ENCODE results near the gene GRK1.

Gene GRK1

DNA sequence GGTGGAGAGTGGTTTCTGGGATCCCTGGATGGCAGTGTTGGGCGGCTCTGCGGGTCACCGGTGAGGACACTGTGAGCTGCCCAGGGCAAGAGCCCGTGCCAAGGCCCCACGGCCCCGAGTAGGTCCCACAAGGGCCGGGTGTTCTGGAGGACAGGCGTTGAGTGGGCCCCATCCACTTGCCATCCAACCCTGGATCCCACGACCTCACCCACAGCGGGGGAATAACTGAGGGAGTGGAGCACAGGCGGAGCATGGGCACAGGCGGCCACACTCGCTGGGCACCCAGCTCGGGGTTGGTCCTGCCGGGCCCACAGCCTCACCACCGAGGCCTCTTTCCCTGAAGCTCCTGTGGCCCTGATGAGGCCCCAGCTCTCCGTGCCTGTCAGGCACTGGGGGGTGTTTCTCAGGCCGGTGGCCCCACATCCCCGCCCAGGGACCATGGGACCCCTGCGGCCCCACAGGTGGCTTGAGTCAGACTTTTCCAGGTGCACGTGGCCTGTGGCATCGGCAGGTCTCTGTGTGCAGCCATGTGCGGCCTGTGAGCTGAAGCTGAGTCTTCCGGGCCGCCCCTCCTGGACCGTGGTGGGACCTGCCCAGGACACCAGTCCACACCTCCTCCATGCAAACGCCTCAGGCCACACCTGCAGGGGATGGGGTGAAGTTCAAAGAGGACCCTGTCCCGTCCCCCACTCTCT is 108.6 kb downstream of the GRK1 start:
- DNase-seq (ENCODE audit: low read depth in 2 of 2) = no peak

DNA sequence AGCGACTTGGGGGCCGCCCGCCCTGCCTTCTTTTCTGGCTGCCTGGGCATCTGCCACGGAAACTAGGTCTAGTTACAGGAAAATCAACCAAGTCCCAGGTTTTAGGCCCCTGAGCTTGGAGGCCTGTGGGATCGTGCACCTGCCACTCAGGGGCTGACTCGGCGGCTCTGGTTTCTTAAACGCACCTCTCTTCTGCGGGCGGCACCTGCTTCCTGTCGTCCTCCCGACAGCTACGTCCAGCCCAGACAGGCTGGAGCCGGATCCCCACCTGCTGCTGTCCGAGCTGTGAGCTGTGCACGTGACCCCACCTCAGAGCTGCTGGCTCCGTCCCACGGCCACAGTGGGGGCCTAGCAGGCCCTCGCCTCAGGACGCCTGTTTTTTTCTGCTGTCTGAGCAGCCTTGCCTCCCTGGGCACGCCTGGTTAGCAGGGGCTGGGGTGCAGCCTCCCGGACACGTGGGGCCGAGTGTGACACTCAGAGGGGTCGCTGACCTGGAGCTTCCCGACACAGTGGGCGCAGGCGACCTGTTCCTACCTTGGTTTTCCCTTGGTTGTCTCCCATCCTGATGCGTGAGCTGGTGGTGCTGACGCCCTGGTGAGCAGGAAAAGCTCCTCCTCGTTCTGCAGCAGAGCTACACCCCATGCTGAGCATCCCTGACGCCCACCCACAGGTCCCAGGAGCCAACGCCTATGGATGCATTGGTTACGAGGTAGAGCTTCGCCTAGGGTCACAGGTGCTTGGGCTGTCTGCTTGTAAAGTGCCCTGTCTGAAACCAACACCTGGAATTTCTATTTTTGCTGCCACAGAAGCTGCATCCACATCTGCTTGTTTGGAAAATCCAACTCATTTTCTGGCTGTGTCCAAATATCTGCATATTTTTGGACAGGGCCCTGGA is 109.5 kb downstream of the GRK1 start:
- no peak for DNase-seq (ENCODE audit: low read depth in 2 of 2)

DNA sequence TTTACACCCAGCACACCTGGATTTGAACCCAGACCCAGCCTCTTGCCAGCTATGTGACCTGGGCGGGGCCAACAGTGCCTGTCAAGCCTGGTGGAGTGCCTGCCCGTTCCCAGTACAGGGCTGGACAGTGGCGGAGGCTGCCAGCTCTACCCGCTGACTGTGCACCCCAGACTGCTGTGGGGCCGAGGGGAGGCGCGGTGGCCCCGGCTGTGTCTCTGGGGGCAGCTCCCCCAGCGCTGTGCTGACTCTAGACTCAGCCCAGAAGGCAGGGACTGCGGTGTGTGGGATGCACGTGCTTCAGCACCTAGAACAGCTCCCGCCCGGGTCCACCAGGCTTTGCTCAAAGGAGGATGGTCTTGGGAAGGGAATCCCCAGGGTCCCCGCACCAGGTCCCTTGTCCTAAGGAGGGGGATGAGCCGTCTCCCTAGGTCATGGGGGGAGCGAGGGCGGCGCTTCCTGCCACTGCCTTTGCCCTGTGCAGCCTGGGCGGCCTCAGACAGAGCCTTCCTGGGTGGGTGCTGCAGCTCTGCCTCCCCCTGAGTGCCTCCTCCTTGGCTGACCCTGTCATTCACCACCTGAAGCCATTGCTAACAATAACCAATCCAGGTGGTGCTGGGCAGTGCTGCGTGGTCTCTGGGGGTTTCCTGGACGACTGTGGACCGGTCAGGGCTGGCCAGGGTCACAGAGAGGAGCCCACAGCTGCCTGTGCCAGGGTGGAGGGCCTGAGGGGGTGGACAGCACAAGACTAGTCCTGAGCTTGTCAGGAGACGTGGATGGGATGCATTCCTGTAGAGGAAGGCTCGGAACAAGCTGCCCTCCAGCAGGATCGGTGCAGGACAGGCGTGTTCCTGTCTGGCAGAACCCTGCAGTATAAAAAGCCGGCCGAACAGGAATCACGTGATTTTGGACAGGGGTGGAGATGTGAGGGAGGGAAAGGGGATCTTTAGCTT is 110.6 kb downstream of the GRK1 start:
- DNase-seq (ENCODE audit: low read depth in 2 of 2) = no peak

GRCh38 chr13:113781571-113781970 is 114.6 kb downstream of the GRK1 start:
- no peak for DNase-seq (ENCODE audit: low read depth in 2 of 2)

DNA sequence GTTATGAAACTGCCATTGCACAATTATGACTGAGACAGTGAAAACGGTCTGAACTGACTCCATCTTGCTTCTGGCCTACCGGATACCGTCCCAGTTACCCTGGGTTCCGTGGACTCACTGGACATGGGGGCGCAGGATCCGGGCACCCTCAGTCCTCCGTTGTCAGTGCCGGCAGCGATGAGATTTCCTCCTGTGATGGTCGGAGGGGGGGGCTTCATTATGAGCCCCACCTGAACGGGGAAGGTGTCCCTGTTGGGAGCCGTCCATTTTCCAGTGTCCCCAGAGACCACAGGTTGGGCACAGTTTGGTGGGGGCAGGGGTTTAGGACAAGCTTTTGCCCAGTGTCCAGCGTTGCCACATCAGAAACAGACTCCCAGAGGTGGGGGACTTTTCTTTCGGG is 115.5 kb downstream of the GRK1 start:
- DNase-seq (ENCODE audit: low read depth in 2 of 2) = no peak

DNA sequence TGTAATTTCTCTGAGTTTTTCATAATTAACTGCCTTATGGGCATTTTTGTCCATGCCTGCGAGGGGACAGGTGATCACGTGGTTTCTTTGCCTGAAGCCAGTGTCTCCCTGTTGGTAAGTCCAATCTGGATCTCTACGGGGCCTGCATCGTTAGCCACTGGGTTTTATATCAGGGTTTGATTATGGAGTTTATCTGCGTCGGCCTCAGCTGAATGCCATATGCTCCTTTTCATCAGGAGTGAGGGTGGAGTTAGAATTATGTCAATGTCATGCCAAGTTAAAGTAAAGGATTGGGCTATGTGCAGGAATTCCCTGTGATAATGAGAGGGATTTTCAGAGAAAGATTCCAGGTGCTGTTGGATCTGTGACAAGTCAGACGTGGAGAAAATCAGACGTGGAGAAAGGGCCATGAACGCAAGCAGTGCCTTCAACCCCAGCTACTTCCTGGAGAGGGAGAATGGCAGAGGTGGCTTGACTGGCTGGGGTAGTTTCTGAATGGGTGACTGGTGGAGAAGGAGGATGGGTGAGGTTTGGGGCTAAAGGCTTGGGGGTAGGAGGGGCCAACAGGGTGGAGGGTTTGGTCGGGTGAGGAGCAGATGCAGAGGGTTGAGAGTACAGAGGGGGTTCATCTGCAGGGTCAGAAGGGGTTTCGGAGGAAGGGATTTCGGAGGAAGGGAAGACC is 116.3 kb downstream of the GRK1 start:
- no peak for DNase-seq (ENCODE audit: low read depth in 2 of 2)

DNA sequence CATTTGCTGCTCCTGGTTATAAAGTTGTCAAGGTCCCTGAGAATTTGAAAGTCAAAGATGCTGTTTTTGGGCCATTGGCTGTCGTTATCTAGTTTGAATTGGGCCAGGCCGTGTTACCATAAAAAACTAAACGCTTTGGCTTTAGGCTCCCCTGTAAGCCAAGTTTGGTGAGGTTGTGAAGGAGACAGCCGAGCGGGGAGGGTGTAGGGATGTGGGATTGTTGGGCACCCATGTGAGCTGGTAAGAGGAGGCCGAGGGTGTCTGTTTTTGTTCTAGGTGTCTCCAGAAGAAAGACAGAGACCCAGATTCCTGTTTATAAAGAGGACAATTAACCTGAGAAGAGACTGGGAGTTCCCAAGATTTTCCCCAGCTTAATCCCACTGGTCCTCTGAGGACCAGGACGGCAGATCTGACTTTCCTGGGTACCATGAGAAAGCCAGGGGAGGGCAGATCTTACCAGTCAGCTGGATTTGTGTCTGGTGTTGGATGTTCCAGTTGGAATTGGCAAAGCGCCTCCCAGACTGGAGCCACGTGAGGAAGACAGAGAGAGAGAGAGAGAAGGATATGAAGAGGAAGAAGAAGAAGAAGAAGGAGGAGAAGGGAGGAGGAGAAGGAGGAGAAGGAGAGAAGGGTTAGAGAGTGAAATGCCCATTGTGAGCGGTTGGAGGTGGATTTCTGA is 117.1 kb downstream of the GRK1 start:
- DNase-seq (ENCODE audit: low read depth in 2 of 2) = no peak

DNA sequence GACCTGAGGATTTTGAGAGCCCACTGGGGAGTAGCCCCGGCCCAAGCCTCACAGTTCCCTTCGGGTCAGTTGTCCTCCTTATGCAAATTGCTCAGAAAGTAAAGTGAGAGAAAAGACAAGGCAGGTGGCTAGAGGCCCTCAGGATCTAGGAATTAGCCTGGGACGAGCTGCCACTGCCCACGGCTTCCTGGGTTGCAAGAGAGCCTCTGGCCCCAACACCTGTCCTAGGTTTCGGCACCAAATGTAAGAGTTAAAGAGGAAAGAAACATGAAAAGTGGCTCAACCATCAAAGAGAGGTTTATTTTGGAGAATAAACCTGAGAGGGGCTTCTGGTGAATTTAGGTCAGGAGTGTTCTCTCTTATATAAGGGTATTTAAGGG is 117.6 kb downstream of the GRK1 start:
- DNase-seq (ENCODE audit: low read depth in 2 of 2) = no peak

- DNase-seq (ENCODE audit: low read depth in 2 of 2) = no peak
Measured at GRCh38 chr13:113785051-113786010, 118.3 kb downstream of the GRK1 start.

DNA sequence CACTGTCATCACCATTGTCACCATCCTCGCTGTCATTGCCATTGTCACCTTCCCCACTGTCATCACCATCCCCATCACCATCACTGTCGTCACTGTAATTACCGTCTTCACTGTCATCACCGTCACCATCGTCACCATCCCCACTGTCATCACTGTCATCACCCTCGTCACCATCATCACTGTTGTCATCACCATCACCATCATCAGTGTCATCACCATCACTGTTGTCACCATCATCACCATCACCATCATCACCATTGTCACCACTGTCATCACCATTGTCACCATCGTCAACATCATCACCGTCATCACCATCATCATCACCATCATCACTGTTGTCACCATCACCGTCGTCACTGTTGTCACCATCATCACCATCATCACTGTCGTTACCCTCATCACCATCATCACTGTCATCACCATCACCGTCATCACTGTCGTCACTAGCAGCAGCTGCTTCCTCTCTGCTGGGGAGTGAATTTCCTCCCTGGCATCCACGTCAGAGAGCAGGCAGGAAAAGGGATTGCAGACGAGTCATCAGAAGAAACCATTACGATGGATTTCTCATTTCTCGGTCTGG is 119.3 kb downstream of the GRK1 start:
- DNase-seq (ENCODE audit: low read depth in 2 of 2) = no peak

All from stimulated activated CD8-positive, alpha-beta memory T cell treated with anti-CD3 and anti-CD28 coated beads, Interleukin-7, amount 100 ng/mL, for 4 hours (primary cell).